Stimulated activated CD8-positive, alpha-beta memory T cell treated with anti-CD3 and anti-CD28 coated beads, Interleukin-2, amount 100 ng/mL, for 1 hour (primary cell): ENCODE measurements around the gene NHP2.

Experiments
- DNase-seq, 2 donors: peaks; one replicate each; pipeline ENCODE4 v3.0.0-alpha.2; 2020; ENCODE audit warnings: low read depth in 2 of 2

NHP2 gene

GRCh38 chr5:178176791-178177190, 23.1 kb upstream of the NHP2 start:
- no peak for DNase-seq

GRCh38 chr5:178174456-178174855, 20.8 kb upstream of the NHP2 start:
- DNase-seq = no peak

GRCh38 chr5:178170455-178170854, 16.8 kb upstream of the NHP2 start:
- DNase-seq = no peak

- no peak for DNase-seq
These were observed 11.9 kb upstream of the NHP2 start for GRCh38 chr5:178165581-178165980.

- peak; percentile 85 to 87 for DNase-seq
These were observed 10.4 kb upstream of the NHP2 start for GRCh38 chr5:178163772-178164735.

GRCh38 chr5:178162481-178162880, 8.8 kb upstream of the NHP2 start:
- DNase-seq = no peak

- no peak for DNase-seq
These were observed 6.5 kb upstream of the NHP2 start for GRCh38 chr5:178160176-178160575.

- no peak for DNase-seq
These were observed 1.4 kb upstream of the NHP2 start for GRCh38 chr5:178155065-178155464.

GRCh38 chr5:178152491-178153444, 917 bp downstream of the NHP2 start:
- no peak for DNase-seq

GRCh38 chr5:178150977-178151734, 2.5 kb downstream of the NHP2 start:
- no peak for DNase-seq

- no peak for DNase-seq
These were observed 4.3 kb downstream of the NHP2 start for GRCh38 chr5:178149199-178149932.

GRCh38 chr5:178147406-178147805, 6.3 kb downstream of the NHP2 start:
- DNase-seq = no peak

GRCh38 chr5:178145965-178146820, 7.5 kb downstream of the NHP2 start:
- DNase-seq = peak; percentile 57 to 66

- no peak for DNase-seq
These were observed 9.8 kb downstream of the NHP2 start for GRCh38 chr5:178143901-178144300.

GRCh38 chr5:178143246-178143645, 10.4 kb downstream of the NHP2 start:
- DNase-seq = no peak

- DNase-seq = no peak
These were observed 11.0 kb downstream of the NHP2 start for GRCh38 chr5:178142642-178143041.

- no peak for DNase-seq
These were observed 12.1 kb downstream of the NHP2 start for GRCh38 chr5:178141550-178141949.

GRCh38 chr5:178137991-178138390, 15.7 kb downstream of the NHP2 start:
- no peak for DNase-seq

GRCh38 chr5:178136990-178137389, 16.7 kb downstream of the NHP2 start:
- no peak for DNase-seq

GRCh38 chr5:178131446-178131996, 22.2 kb downstream of the NHP2 start:
- DNase-seq = no peak
